Cerebellar nuclear complex (tissue), 1 donor: ENCODE data around the gene PDS5A.
"Not testable (repeated sequence)": the region's sequence is repeated elsewhere in the genome, so short reads cannot be mapped to it uniquely, and the experiment has no call there.

ENCODE experiments used
- DNase-seq, 2 experiments: peaks; one replicate each; lab custom pipeline; 2025; lab: John Stamatoyannopoulos, UW

Gene PDS5A

DNA sequence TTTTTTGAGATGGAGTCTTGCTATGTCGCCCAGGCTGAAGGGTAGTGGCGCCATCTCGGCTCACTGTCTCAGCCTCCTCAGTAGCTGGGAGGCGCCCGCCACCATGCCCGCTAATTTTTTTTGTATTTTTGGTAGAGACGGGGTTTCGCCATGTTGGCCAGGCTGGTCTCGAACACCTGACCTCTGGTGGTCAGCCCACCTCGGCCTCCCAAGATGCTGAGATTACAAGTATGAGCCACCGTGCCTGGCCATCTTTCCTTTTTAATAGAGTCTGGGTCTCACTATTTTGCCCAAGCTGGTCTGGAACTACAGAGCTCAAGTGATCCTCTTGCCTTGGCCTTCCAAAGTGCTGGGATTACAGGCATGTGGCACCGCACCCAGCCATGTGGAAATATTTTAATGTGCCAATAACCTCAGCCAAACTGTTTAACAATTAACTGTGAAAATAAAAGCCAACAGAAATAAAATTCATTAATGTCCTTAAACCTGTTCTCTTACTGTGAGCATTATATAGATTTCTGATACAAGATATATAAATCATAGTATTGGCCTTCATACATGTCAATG is 16.3 kb downstream of the PDS5A start:
- no peak for DNase-seq

DNA sequence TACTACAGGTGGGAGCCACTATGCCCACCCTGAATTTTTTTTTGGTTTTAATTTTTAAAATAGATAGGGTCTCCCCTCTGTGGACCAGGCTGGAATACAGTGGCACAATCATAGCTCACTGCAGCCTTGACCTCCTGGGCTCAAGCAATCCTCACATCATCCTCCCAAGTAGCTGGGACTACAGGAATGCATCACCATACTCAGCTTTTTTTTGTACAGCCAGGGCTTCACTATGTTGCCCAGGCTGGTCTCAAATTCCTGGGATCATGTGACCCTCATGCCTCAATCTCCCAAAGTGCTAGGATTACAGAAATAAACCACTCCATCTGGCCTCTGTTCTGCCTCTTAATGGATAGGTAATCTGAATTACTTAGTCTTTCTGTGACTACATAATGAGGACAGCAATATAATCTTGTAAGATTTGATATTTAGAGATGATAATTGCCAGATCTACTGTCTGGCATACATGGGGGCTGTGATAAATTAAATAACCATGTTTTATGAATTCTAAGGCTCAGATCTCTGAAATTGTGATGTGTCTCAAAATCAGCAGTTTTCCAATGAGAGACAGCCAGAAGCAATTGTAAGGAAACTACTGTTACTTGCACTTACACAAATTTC is 26.7 kb downstream of the PDS5A start:
- DNase-seq: no peak

DNA sequence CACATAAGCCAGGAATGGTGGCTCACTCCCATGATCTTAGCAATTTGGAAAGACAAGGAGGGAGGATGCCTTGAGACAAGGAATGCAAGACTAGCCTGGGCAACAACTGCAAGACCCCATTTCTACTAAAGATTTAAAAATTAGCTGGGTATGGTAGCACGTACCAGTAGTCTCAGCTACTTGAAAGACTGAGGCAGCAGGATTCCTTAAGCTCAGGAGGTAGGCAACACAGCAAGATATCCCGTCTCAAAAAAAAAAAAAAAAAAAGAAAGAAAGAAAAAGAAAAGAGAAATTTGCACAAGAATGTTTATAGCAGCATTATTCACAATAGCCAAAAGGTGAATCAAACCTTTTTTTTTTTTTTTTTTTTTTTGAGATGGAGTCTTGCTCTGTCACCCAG is 29.7 kb downstream of the PDS5A start:
- DNase-seq: no peak

DNA sequence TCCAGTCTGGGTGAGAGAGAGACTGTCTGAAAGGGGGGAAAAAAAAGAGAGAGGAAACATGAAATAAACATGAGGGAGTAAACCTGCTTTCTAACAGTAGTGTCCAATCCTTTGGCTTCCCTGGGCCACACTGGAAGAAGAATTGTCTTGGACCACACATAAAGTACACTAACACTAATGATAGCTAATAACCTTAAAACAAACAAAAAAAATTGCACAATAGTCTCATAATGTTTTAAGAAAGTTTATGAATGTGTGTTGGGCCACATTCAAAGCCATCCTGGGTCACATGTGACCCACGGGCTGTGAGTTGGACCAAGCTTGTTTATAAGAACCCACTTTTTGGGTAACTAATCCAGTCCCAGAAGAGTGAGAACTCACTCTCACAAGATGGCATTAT is 30.3 kb downstream of the PDS5A start:
- no peak for DNase-seq

DNA sequence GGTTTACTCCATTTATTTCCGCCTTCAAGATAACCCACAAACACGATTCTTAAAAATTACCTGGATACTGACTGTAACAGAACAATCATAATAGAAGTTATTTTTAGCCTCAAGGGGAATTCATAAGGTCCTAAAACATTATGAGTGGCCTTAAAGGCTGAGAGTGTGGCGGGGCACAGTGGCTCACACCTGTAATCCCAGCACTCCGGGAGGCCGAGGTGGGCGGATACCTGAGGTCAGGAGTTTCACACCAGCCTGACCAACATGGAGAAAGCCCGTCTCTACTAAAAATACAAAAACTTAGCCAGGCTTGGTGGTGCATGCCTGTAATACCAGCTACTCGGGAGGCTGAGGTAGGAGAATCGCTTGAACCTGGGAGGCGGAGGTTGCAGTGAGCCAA is 33.5 kb downstream of the PDS5A start:
- not testable (repeated sequence) for DNase-seq

DNA sequence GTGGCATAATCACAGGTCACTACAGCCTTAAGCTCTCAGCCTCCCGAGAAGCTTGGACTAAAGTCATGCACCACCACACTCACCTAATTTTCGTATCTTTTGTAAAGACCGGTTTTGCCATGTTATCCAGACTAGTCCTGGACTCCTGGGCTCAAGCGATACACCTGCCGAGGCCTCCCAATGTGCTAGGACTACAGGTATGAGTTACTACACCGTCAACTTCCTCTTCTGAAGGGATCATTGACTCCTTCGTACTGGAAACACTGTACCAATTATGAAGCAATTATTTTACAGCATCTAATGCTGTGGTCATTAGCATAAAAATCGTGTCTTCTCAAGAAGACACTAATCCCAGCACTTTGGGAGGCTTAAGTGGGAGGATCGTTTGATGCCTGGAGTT is 35.2 kb downstream of the PDS5A start:
- DNase-seq: no peak

DNA sequence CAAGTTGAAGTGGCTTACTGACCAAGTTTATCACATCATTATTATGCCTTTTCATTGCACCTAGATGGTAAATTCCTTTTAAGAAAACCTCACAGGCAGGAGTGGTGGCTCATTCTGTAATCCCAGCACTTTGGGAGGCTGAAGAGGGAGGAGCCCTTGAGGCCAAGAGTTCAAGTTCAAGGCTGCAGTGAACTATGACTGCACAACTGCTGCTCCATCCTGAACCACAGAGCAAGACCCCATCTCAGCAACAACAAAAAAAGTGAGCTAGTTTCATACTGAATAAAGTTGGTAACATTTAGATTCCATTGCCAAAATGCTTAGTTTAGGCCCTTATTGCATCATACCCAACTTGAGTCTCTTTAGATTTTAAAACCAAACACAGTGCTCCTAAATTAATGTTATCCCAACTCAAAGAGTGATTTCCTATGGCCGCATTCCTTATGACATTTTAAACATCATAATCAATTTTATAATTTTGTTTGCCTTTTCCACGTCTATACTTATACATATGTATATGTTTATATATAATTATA is 36.0 kb downstream of the PDS5A start:
- no peak for DNase-seq

DNA sequence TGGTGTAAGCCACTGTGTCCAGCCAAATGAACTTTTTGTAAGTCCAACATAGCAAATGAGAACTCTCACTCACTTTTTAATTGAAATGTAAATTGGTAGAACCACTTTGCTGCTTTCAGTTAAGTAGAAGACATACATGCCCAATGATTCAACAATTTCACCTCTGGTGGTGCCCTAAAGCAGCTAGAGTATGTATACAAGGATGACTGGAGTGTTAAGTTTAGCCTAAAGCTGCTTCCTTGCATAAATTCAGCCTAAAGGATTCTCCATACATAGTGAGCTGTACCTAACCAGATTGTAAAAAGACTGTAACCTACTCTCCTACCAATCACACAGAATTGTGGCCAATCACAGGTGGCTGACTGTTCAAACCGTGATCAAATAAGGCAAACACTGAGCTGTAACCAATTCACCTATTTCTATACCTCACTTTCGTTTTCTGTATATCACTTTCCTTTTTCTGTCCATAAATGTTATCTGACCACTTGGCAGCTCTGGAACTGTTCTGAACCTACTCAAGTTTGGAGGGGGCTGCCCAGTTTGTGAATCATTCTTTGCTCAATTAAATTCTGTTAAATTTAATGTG is 39.9 kb downstream of the PDS5A start:
- DNase-seq: no peak

DNA sequence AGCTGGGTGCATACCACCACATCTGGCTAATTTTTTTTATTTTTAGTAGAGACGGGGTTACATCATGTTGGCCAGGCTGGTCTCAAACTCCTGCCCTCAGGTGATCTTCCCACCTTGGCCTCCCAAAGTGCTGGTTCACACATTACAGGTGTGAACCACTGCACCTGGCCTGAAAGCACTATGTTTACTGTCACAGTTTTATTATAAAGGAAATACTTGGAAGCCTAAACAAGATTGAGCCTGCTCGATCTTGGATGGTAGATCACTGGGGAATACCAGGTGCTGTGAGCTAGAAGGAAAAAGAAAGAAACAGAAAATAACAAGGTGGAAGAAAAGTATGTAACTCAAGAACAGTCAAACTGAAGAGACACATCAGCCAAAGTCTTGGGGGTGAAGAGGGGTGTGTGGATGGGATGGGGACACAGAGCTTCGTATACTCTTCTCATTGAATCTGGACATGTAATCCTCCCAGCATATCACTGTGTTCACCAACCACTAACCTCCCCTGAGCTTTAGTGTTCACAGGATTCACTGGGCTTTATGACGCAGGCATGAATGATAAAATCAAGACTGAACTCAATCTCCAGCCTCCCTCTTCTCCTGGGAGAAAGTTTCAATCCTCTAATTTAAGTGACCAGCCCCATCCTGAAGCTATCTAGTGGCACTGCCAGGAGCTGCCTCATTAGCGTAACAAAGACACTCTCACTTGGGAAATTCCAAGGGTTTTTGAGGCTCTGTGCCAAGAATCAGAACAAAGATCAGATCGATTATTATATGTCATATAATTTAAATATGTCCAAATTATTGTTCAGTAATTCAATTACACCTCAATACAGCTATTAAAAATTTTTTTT is 40.9 kb downstream of the PDS5A start:
- no peak for DNase-seq

DNA sequence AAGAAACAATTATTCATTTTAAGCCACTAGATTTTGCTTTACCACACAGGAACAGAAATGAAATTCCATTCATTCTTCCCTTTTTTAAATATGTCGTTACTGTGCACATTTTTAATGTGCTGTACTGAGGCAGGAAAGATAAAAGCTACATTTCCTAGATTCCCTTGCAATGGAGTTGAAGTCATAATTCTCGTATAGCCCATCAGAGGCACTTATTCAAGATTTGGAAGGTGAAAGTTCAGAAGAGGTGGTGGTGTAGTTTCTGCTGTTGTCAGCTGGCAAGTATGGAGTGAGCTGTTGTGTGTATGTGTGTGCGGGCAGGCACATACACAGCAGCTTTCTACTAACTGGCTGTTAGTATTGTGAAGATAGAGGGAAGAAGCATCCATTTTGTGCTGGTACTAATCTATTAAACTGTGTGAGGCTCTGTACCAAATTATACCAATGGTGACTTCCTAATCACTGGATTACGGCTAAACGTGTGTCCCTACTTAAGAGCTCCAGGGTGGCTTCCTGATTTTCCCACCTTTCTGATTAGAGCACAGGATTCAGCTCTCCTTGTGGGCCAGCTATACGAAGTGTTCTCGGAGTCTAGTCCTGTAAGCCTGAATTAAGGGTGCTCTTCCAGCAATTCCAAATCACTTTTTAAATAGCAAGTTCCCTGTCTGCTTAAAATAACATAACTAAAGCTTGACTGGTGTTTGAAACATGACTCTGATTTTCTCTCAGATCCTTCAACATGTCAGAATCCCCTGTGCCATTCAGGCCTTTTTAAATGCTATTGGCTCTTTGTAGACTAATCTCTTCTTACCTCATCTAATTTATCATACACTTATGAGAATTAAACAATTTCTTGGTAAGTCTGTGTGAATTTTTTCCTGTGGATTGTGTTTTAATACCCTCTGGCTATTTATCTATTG is 43.8 kb downstream of the PDS5A start:
- DNase-seq: no peak

DNA sequence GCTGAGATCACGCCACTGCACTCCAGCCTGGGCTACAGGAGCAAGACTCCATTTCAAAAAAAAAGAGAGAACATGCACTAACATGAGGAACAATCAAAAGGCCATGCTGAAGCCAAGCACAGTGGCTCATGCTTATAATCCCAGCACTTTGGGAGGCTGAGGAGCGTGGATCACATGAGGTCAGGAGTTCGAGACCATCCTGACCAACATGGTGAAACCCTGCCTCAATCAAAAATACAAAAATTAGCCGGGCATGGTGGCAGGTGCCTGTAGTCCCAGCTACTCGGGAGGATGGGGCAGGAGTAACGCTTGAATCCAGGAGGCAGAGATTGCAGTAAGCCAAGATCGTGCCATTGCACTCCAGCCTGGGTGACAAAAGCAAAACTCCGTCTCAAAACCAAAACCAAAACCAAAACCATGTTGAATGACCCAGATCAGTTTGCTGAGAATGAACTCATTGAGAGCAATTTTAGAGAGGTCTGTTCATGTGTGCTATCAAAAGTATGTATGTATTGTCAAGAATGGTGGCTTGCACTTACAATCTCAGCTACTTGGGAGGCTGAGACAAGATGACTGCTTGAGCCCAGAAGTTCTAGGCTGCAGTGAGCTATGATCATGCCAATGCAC is 44.8 kb downstream of the PDS5A start:
- DNase-seq: no peak

DNA sequence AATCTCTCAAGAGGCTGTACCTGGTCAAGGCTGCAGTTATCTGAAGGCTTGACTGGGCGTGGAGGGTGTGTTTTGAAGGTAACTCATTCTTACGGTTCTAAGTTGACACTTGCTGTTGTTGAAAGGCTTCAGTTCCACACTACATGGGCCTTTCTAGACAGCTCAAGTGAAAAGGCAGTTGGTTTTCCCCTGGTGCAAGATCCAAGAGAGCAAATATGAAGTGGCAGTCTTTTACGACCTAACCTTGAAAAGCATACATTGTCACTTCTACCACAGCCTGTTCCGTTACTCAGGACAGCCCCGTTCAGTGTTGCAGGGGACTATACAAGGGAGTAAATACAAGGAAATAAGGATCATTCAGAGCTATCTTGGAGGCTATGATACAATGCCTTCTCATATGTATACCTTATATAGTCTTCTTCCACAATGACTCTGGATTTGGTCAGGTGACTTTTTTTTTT is 46.2 kb downstream of the PDS5A start:
- DNase-seq: no peak

DNA sequence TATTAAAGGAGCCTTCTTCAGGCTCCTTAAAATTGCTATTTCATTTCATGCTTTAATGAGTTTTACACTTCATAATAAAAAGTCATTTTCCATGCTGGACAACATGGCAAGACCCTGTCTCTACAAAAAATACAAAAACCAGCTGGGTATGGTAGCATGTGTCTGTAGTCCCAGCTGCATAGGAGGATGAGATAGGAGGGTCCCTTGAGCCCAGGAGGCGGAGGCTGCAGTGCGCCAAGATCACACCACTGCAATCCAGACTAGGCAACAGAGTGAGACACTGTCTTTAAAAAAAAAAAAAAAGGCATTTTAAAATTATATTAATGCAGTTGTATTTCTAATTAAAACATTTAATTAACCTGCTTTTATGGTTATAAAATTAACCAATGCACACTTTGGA is 49.2 kb downstream of the PDS5A start:
- DNase-seq: no peak

DNA sequence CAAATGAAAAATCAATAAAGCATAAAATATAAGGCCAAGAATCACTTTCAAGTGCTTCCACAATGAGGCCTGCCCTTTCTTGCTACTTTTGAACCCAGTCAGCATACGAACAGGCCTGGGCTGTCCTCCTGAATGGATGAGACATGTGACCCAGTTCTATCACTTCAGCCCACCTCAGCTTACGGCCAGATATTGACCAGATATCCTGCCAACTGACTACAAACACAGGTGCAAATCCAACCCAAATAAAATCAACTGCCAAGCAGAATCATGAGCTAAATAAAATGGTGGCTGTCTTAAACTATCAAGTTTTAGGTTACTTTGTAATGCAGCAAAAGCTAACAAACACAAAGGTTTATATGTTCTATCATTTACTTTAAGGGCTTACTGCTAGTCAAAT is 53.7 kb downstream of the PDS5A start:
- no peak for DNase-seq

DNA sequence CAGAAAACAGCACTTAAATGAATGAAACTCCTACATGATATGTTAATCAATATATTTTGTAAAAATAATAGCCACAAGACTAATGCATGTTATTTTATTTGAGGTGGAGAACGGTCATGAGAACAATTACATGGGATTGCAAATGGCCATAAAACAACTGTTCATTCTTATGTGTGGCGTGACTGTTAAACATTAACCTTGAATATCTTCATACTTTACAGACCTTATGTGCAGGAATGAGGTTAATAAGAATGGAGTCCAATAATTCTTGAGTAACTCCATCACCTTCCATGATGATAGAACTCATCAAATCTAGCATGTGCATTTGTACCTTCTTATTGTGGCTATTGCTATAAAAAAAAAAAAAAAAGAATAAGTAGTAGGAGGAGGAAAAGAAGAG is 55.3 kb downstream of the PDS5A start:
- DNase-seq: no peak

DNA sequence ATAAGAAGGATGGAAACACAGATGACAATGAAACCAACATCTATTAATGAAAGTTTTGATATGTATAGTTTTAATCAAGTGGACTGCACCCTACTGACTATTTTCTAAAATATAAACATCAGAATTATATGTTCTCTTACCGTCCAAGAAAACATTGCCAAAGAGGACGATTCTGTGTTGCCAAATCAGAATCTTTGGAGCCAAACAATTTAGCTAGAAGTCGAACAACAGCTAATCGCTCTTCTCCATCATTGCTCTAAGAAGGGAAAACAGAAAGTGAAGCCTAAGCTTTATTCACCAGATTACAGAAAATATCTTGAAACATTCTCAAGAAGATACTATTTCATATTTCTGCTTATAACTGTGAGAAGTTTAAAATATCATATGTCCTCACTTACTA is 64.2 kb downstream of the PDS5A start:
- no peak for DNase-seq

DNA sequence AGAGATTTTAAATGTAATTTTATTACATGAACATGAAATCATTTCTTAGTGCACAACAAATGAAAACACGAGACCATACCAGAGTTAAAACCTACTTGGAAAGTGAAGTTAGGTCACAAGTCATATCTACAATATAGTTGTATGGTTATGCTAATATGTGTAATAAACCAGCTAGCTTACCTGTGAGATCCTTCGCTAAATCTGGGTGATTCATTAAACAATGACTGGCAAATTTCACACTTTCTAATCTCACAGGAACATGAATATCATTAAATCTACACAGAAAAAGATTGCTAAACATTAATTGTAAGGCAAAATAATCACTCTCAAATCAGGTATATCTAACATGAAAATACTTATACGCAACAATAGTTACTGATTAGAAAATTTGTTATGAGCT is 67.6 kb downstream of the PDS5A start:
- DNase-seq: no peak

DNA sequence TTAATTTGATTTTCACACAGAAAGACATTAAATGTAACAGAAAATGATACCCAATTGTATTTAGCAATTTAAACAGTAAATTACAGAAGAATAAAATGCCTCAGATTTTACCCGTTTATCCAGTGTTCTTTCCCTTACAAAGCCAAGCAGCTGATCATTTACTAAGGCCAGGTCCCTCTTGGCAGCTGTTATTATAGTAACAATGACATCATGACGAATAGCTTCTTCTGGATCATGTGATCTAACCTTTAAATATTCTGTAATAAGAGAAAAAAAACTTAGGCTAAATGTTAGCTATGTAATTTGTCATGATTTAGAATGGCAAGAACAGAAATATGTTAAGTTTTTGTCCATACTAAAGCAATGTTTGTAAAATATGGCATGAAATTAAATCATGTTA is 69.4 kb downstream of the PDS5A start:
- DNase-seq: no peak

DNA sequence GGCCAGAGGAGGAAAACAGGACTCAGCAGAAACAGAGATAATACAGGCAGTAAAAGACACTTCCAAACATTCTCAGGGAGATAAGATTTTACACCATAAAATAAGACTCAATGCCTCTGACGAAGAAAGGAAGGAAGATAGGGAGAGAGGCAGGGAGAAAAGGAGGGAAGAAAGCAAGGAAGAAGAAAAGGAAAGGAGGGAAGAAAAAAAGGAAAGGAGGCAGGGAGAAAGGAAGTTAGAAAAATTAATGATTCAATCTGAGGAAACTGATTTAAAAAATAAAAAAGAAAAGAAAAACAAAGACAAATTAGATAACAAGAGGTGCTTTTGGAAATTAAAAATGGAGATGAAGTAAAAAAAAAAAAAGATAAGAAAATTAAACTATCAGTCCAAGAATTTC is 72.1 kb downstream of the PDS5A start:
- DNase-seq: no peak

DNA sequence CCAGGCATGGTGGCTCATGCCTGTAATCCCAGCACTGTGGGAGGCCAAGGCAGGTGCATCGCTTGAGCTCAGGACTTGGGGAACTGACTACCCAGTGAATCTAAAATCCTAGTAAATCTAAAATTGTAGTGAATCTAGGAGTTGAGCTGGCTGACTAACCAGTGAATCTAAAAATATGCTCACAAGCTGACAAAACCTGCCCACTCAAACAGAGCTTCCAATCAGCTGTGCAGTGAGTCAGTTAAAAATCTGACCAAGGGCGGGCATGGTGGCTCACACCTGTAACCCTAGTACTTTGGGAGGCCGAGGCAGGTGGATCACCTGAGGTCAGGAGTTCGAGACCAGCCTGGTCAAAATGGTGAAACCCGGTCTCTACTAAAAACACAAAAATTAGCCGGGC is 72.7 kb downstream of the PDS5A start:
- DNase-seq: not testable (repeated sequence)

DNA sequence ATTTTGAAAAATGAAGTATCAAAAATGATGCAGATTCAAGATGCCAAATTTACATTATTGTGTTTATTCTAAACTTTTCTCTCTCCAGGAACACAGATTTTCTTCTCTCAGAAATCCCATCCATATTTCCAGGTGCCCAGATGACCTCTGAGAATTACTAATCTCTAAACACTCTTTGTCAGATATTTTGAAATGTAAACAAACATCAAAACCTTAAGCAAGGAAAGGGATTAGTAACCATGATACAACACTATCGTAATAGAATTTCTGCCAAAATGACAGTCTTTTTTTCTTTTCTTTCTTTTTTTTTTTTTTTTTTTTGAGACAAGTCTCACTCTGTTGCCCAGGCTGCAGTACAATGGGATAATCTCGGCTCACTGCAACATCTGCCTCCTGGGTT is 76.7 kb downstream of the PDS5A start:
- no peak for DNase-seq
